HG03108 (cell line): ENCODE results near the gene ROPN1B.

Source experiments
- ATAC-seq: cut with Tn5 transposase; IDR thresholded peaks from one replicate; pipeline ENCODE4 v1.9.1; 2021; ENCODE audit warnings: moderate library complexity; ENCODE audit not compliant: unreplicated experiment

Gene ROPN1B

DNA sequence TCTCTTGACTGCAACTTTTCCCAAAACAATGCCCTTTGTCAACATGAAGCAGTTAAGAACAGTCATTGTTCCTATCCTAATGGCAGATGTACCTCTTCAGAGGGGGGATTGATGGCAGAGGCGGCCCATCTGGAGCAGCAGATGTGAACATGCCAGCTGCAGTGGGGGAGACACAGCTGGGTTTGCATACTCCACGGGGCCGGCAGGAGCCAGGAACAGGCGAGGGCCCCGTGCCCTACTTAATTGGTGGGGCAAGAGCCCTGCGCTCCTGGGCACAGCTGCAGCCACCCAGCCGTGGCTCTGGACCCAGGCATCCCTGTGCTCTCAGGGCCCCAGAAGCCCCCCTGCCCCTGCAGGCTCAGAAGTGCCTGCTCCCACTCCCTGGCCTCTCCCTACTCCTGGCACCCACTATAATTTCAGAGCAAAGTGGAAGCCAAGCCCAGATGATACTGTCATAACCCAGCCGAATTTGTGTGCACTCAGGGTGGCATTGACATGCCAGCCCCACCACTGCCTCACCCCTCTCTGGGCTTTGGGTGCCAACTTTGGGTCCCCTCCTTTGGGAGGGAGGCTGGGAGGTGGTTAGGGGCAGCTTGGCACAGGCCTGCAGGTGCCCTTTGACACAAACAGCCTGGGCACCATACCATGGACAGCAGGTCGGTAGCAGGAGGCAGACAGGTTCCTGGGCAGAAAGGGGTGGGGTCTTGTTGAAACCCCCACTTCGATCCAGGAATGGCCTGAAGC lies 34.6 kb downstream of the ROPN1B start:
- no peak for ATAC-seq

DNA sequence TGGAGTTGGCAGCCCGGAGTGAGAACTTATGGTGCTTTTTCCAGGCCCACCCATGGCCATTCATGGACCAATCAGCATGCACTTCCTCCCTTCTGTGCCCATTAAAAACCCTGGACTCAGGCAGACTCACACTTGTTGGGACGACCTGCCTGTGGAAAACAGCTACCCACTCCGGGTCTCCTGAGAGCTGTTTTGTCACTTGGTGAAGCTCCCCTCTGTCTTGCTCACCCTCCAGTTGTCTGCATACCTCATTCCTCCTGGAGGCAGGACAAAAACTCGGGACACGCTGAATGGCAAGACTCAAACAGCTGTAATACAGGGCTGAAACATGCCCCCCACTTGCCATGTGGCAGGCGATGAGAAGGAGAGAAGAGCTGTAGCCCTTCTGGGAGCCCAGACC lies 35.2 kb downstream of the ROPN1B start:
- ATAC-seq: no peak

DNA sequence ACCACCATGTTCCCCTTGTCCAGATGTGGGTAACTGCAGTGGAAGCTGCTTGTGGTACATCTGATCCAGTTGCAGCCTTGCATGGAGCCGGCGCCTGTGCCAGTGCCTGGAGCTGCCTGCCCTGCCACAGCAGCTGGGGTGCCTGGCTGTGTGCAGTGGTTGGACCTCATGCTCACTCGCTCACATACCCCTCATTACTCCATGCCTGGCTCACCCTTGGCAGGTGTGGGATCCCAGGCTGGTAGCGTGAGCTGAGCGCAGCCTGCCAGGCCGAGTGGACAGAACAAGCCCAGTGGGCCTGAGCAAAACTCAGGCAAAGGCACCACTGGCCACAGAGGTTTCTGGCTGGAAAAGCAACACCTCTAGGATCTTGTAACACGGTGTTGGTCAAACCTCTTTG lies 35.7 kb downstream of the ROPN1B start:
- ATAC-seq: no peak

DNA sequence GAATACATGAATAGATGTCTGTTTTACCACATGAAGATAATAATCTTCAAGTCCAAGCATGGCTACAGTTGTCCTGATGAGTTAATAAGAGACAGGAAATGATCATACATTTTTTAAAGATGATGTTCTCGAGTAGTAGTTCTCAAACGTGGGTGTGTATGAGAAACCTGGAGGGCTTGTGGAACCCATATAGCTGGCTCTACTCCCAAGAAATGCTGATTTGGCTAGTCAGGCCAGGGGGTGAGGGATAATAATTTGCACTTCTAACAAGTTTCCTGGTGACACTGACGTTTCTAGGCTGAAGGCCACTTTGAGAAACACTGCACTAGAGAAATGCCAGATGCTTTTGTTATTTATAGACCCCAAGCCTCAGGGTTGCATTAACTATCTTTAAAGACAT lies 37.0 kb downstream of the ROPN1B start:
- ATAC-seq: no peak

DNA sequence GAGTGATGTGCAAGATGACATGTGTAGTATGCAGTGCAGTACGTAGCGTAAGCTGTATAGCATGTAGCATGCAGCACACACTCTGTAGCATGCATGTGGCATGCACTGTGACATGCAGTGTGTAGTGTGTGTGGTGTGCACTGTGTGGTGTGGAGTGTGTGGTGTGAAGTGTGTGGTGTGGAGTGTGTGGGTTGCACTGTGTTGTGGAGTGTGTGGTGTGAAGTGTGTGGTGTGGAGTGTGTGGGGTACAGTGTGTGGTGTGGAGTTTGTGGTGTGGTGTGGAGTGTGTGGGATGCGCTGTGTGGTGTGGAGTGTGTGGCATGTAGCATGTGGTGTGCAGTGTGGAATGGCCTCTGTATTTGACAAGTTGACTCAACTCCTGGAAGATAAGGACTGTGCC lies 39.2 kb downstream of the ROPN1B start:
- ATAC-seq: no peak

DNA sequence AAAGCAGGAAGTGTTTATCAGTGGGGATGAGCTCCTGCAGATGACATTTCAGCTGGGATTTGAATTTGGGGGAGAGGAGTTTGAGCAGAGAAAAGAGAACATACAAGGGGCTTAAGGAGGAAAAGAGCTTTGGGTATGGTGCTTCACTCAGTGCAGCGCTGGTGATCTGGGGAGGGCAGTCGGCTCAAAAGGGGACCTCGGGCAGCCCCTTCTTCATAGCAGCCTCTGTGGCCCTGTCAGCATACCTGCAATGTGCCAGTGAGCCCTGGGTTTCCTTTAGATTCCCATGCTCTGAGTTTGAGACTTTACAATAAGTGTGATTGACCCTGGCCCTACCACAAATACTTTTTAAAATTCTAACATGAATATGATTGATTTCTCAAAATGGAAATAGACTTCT lies 40.2 kb downstream of the ROPN1B start:
- no peak for ATAC-seq

DNA sequence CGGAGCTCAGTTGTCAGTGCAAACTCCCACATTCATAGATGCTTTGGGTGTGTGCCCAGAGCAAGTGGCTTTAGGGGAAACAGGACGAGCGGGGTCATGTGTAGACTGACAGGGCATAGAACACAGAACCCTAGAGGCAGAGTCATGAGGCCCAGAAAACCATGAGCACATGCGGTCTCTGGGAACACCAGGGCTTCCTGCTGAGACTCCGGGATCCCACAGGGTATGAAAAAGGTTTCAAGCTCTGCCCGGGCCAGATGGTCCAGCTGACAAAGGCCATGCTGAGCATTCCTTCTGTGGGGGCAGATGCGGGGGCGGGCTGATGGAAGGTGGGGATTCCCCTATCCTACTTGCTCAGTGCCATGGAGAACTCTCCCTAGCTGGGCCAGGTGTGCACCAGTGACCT lies 44.8 kb downstream of the ROPN1B start:
- ATAC-seq: no peak

DNA sequence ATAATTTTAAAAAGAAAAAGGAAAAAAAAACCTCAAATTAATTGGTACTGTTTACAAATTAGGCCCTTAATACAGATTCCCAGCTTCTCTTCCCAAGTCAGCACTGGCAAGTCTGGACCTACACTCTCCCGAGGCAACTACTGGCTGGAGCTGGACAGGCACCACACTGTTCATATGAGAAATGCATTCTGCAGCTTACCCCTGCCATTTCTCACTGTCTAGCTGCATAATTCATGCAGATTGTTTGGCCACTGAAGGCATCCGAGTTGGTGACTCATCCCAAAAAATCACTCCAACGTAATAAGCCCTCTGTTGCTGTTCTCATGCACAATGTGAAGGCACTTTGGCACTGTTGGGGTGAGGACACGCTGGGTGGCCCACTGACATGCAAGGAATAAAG lies 45.3 kb downstream of the ROPN1B start:
- ATAC-seq: no peak

DNA sequence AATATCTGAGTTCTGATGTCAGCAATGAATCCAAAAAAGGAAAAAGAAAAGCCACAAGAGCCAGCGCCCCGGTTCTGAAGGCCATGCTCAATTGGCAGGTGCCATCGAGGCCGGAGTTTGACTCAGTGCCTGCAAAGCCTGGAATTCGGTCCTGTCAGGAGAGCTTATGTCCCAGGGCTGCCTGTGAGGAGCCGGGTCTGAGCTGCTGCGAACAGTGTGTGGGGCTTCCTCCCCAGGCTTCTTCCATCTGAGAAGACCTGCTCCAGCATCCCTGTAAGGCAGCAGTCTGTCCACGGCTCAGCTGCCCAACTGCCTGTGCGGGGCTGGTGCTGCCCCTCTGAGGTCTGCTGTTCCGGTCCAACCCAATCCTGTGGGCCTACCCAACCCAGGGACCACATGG lies 46.1 kb downstream of the ROPN1B start:
- no peak for ATAC-seq

DNA sequence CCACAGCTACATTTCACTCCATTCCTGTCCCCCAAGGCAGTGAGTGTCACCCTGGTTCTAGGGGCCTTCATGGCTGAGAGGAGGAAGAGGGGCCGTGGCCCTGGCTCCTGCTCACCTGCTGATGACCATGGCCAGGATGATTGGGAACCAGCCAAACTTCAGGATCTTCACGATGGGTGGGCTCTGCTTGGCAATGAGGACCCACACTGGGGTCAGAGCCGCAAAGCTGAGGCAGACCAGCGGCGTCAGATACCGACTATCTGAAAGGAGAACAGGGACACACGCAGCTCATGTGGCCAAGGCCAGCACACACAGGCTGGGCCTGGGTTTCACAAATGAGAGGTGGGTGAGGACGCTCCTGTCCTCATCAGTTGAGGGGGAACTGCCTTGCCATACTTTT lies 47.6 kb downstream of the ROPN1B start:
- no peak for ATAC-seq

DNA sequence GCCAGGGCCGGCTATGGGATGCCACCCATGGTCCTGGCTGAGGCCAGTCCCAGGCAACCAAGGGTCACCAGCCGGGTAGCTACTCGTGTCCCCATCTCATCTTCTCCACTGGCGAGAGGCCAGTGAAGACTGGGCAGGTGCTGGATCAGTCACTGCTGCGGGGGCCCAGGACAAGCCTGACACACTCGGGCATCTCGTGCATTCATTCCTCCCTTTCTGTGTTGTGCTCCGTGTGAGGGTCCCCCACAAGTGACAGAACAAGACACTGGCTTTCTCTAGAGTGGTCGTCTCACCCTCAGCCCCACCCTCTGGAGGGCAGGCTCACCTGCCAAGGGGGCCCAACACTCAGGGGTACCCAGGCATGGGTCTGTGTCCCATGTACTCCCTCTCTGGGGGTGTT lies 48.4 kb downstream of the ROPN1B start:
- no peak for ATAC-seq

DNA sequence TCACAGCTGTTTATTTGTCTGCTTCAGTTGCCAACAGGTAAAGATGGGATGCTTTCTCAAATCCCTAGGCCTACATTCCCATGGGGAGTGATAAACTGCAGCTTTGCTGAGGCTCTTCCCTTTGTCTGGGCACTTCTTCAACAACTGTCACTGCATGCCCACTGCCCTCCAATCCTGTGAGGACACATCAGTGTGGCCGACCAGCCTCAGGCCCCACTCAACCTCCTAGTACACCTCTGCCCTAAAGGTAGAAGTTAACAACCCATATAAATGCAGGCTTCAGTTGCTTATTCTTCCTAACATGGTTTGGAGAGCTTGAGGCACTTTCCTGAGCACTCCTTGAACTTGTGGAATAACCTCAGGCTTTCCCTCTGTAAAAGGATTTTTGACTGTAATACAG lies 49.6 kb downstream of the ROPN1B start:
- no peak for ATAC-seq

DNA sequence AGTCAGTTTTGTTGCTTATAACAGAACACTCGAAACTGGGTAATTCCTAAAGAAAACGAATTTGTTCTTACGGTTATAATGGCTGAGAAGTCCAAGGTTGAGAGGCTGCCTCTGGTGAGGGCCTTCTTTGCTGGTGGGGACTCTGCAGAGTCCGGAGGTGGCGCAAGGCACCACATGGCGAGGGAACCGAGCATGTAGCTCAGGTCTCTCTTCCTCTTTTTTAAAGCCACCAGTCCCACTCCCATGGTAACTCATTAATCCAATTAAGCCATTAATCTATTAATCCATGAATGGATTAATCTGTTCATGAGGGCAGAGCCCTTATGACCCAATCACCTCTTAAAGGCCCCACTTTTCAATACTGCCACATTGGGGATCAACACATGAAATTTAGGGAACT lies 50.0 kb downstream of the ROPN1B start:
- no peak for ATAC-seq

DNA sequence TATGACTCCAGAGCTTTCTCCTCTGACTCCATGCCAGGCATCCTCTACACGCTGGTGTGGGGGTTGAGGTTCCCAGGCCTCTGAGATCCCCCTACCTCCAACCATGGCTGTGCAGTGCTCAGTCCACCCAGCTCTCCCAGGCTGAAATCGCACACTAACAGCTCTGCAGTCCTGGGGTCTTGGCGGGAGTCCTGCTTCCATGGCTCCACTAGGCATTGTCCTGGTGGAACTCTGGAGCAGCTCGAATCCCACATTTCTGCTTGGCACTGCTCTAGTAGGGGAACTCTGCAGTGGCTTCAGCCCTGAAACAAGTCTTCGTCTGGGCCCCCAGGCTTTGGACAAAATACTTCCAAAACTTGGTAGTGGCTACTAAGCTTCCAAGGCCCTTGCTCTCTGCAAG lies 50.7 kb downstream of the ROPN1B start:
- ATAC-seq: no peak

DNA sequence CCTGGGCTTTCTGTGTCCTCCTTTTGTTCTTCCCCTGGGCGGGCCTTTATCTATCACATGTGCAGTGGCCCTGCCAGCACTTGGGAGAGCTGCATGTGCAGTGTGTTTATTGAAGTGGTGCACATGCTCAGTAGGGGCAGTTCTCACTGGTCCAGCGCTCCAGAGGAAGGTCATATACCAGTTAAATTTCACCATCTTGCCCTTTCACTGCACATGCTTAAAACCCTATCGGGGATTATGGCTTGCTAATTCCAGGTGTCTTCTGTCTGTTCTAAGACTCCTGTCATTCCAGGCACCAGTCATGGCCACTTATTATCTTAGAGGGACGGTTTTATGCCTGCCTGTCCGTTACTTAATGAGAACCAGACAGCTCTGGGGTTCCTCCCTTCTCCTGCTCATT lies 52.2 kb downstream of the ROPN1B start:
- no peak for ATAC-seq

DNA sequence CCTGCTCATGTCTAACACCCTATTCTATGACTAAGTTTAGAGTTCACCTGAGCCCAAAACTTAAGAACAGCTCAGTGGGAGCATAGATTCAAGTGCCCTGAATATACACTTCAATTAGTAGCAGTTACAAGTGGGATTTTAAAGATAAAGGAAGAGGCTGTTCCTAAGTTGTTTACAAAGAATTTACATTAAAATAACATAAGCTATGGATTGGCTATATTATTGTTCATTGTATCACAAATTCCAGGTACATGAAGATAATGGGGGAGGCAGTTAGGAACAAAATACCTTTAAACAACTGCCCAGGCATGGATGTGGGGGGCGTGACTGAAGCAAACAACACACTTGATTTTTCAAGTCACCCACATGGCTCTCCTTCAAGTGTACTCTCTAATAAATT lies 52.7 kb downstream of the ROPN1B start:
- ATAC-seq: no peak

DNA sequence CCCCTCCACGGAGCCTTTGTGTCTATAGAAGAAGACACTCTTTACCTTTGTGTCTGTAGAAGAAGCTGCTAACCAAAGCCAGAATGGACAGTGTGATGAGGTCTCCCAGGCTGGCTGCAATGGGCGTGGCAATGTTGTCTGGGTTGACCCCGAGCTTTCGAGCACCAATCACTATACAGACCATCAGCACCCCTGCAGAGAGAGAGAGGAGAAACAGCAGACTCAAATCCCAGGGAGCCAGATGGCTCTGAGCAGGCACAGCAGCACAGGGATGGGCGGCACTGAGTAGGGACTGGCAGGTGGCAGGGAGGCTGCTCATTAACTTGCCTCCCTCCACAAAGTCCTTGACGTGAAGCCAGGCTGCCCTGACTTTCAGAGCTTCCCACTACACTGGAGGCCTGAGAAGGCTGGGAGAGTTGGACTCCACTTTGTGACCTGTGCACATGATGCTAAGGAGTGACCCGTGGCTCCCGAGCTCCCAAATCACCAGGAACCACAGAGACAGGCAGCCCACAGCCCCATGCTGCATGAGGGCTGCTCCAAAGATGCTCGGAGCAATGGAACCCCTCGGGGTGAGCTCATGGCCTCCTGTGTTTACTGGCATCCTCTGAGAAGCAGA lies 53.9 kb downstream of the ROPN1B start:
- no peak for ATAC-seq

DNA sequence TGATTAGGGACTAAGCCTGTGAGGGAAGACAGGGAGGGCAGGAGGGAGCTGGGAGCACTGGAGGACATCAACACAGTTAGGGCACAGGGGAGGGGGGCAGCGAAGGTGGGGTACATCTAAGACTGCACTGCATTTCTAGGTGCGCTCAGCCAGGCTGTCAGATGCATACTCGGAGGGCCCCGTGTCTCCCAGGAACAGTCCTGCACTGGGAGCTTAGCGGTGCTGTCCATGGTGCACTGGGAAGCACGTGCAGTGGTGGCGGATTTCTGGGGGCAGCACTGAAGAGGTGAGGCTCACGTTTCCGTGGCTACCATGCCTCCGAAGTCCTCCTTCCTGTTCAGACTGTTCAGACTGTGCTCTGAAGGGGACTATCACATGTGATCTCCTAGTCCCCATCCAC lies 54.4 kb downstream of the ROPN1B start:
- ATAC-seq: no peak

DNA sequence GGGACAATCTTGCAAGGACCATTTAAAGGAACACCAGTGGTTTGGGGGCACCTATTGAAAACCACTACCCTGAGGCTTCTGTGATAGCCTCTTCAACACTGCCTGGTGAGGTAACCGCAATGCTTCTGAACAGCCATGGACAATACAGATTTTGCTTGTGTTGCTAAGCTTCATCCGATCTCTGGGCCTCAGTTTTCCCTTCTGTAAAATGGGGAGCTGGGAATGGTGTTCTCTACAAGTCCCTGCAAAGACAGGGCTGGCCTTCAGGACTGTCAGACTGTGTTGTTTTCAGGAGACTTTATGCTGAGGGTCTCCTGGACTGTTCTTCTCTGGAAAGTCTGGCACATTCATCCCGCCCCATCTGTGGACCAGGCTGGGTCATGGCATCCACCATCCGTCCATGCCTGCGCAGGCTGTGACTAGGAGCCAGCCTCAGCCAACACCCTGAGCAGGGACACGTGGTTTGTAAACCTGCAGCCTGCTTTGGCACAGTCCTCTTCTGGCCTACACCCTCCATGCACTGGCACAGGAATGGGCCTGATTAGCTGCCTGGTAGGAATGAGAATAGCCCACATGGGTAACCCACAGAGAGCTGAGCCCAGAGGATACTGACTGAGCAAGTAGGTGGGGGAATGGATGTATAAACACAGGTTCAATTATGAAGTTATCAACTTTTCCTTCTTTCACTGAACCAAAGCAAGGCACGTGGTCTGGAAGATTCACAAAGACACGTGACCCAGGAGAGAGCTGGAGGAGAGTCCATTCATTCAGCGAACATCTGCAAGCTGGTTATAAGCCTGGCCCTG lies 55.3 kb downstream of the ROPN1B start:
- no peak for ATAC-seq

DNA sequence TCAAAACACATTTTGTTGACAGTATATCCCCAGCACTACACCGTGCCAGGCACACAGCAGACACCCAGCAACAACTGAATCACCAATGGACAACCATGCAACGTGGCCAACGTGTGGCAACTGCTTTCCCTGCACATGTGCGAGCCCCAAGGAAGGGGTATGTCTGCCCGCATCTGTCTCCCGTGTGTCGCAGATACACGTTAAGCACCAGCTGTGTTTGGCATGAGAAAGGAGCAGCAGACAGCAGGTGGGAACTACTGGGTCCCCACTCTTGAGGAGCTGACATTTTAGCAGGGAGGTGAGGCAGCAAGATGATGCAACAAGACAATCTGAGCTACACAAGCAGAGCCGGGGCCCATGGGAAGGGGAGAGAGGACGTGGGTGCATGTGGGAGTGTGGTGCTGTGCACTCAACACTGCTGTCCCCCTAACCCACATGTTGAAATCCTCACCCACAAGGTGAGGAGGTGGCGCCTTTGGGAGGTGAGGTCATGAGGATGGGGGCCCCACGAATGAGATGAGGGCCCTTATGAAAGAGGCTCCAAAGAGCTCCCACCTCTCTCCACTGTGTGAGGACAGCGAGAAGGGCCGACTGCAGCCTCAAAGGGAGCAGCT lies 56.2 kb downstream of the ROPN1B start:
- no peak for ATAC-seq

DNA sequence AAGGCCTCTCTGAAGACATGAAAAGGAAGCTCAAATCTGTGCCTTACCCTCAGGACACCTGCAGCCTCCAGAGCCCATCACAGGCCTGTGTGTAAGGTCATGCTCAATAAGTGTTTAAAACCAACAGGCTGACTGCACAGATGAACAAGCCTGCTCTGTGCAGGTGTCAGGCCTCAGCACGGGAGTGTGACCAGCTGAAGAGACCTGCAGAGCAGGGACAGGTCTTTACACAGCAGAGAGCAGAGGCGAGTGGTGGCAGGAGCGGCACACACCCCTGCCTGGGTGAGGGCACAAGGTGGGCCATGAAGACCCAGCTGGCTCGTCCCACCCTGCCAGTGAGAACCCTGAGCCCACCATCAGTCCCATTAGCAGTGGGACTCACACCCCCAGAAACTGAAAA lies 56.9 kb downstream of the ROPN1B start:
- no peak for ATAC-seq

DNA sequence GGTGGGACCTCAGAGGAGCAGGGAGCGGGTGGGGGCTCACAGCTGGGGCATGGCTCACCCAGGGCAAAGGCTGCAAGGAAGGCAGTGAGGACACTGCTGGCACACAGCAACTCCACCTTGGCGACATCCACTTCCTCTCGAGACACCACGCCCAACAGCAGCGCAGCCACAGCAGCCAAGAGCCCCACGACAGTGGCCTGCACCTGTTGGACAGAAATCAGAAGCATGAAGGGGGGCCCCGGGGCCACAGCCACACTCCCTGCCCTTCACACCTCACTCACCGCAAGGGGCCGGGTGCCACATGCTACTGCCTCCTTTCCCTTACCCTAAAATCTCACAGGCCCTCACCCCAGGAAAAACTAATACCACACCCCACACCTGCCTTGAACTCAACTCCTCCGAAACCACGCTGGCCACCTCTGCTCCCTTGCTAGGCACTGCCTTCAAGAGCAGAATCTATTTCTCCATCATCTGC lies 57.3 kb downstream of the ROPN1B start:
- no peak for ATAC-seq
